ENCODE data around the gene EGFL7. TPM values are rescaled to one million over a fixed set of nuclear protein-coding genes. Genes with fewer than 3 reads are reported as not detected.

The EGFL7 gene
- total RNA-seq = 3.3 and 6.2 TPM in 2 replicates

GRCh38 chr9:136662656-136663581 is at the start of gene EGFL7:
TSS of gene EGFL7 (plus strand) at chr9:136662916. CDS start at chr9:136668283, 5,367 bp downstream.
- peaks cover 19% of the 10 kb centered on the region for H3K27me3 ChIP-seq (ENCODE audit: insufficient read depth, low read length)

GRCh38 chr9:136613824-136614371 is 48.8 kb upstream of the EGFL7 start:
- Histone ChIP-seq H3K9me3 (ENCODE audit: low read depth, low read length) (no peaks in the 10 kb centered on the region), H3K4me2 (ENCODE audit: insufficient read depth, low read length) (peak overlapping the region; percentile 55), H3K27ac (ENCODE audit: low read depth, low read length) (peak overlapping the region; percentile 33), H3K4me1 (ENCODE audit: insufficient read depth, low read length) (peaks cover 14% of the 10 kb centered on the region), H4K20me1 (ENCODE audit: insufficient read depth, low read length) (no peaks in the 10 kb centered on the region), H3K36me3 (ENCODE audit: insufficient read depth, low read length) (no peaks in the 10 kb centered on the region), H3K79me2 (ENCODE audit: insufficient read depth, low read length) (no peaks in the 10 kb centered on the region), H3K4me3 (ENCODE audit: insufficient read depth, low read length) (no peak overlapping the region), H2AFZ (ENCODE audit: low read length) (peak overlapping the region; percentile 70), H3K27me3 (ENCODE audit: insufficient read depth, low read length) (no peaks in the 10 kb centered on the region)
- DNase-seq (ENCODE audit: insufficient read length, low spot score, missing footprints) = peak; percentile 93
- TF ChIP-seq, protein P1, sequence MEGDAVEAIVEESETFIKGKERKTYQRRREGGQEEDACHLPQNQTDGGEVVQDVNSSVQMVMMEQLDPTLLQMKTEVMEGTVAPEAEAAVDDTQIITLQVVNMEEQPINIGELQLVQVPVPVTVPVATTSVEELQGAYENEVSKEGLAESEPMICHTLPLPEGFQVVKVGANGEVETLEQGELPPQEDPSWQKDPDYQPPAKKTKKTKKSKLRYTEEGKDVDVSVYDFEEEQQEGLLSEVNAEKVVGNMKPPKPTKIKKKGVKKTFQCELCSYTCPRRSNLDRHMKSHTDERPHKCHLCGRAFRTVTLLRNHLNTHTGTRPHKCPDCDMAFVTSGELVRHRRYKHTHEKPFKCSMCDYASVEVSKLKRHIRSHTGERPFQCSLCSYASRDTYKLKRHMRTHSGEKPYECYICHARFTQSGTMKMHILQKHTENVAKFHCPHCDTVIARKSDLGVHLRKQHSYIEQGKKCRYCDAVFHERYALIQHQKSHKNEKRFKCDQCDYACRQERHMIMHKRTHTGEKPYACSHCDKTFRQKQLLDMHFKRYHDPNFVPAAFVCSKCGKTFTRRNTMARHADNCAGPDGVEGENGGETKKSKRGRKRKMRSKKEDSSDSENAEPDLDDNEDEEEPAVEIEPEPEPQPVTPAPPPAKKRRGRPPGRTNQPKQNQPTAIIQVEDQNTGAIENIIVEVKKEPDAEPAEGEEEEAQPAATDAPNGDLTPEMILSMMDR (IDR thresholded peaks at IDR 0.05; ENCODE audit: extremely low read depth, low read depth, low read length) = no peak

More at GRCh38 chr9:136662656-136663581, at the start of gene EGFL7:
- H3K79me2 ChIP-seq (ENCODE audit: insufficient read depth, low read length) = no peaks in the 10 kb centered on the region
- no peaks in the 10 kb centered on the region for H4K20me1 ChIP-seq (ENCODE audit: insufficient read depth, low read length)
- TF ChIP-seq, protein P1 (IDR thresholded peaks at IDR 0.05; ENCODE audit: extremely low read depth, low read depth, low read length) = no peak
- no peak within 1 kb of the TSS for H3K4me3 ChIP-seq (ENCODE audit: insufficient read depth, low read length)
- H3K4me1 ChIP-seq (ENCODE audit: insufficient read depth, low read length) = peaks cover 3% of the 10 kb centered on the region
- no peak within 1 kb of the TSS for H2AFZ ChIP-seq (ENCODE audit: low read length)
- H3K4me2 ChIP-seq (ENCODE audit: insufficient read depth, low read length) = no peak within 1 kb of the TSS
- DNase-seq (ENCODE audit: insufficient read length, low spot score, missing footprints) = no peak
- H3K27ac ChIP-seq (ENCODE audit: low read depth, low read length) = no peak within 1 kb of the TSS
- H3K9me3 ChIP-seq (ENCODE audit: low read depth, low read length) = no peaks in the 10 kb centered on the region
- H3K36me3 ChIP-seq (ENCODE audit: insufficient read depth, low read length) = no peaks in the 10 kb centered on the region

GRCh38 chr9:136614372-136614922 is 48.3 kb upstream of the EGFL7 start:
- Histone ChIP-seq H3K4me1 (ENCODE audit: insufficient read depth, low read length) (peaks cover 14% of the 10 kb centered on the region), H3K4me2 (ENCODE audit: insufficient read depth, low read length) (no peak overlapping the region), H3K27me3 (ENCODE audit: insufficient read depth, low read length) (peaks cover 3% of the 10 kb centered on the region), H2AFZ (ENCODE audit: low read length) (no peak overlapping the region), H4K20me1 (ENCODE audit: insufficient read depth, low read length) (no peaks in the 10 kb centered on the region), H3K79me2 (ENCODE audit: insufficient read depth, low read length) (no peaks in the 10 kb centered on the region), H3K36me3 (ENCODE audit: insufficient read depth, low read length) (no peaks in the 10 kb centered on the region), H3K9me3 (ENCODE audit: low read depth, low read length) (no peaks in the 10 kb centered on the region), H3K27ac (ENCODE audit: low read depth, low read length) (peak overlapping the region; percentile 17), H3K4me3 (ENCODE audit: insufficient read depth, low read length) (no peak overlapping the region)
- DNase-seq (ENCODE audit: insufficient read length, low spot score, missing footprints) = peak; percentile 100
- TF ChIP-seq, protein P1 (IDR thresholded peaks at IDR 0.05; ENCODE audit: extremely low read depth, low read depth, low read length) = no peak
